HepG2 (cell line): ENCODE measurements around the gene IAH1. TPM values are rescaled to one million over a fixed set of nuclear protein-coding genes. Genes with fewer than 3 reads are reported as not detected.

Source experiments
- ATF2 ChIP-seq: sonication (generic); formaldehyde crosslinking; IDR thresholded peaks from 2 replicates; pipeline ENCODE4 v1.4.0; 2020; ENCODE audit warnings: missing genetic modification reagents
- CBX1 ChIP-seq: IDR thresholded peaks from one replicate; pipeline ENCODE4 v1.6.1; 2016; ENCODE audit warnings: antibody characterized with exemption, low read depth
- EP300 ChIP-seq, 3 experiments: sonication (generic) in 1 of 3; formaldehyde crosslinking in 1 of 3; IDR thresholded peaks; 2 replicates each; pipeline versions ENCODE4 v1.5.1 to v1.6.1; 2011 to 2020; ENCODE audit warnings: low read depth in 2 of 3, low read length in 2 of 3, borderline replicate concordance in 1 of 3, improper control_type of control experiment in 1 of 3, mild to moderate bottlenecking in 1 of 3, missing genetic modification reagents in 1 of 3, moderate library complexity in 1 of 3
- FOSL1 ChIP-seq: sonication (generic); formaldehyde crosslinking; IDR thresholded peaks from 2 replicates; pipeline ENCODE4 v1.9.0; 2021; ENCODE audit warnings: missing genetic modification reagents, borderline replicate concordance
- FOXA1 ChIP-seq, 2 experiments: fragments of 450-650 bp in 1 of 2; sonication (generic) in 1 of 2; formaldehyde crosslinking in 1 of 2; IDR thresholded peaks; 2 replicates each; pipeline versions ENCODE4 v1.4.0 to v1.6.1; 2016 to 2020; ENCODE audit warnings: missing genetic modification reagents in 1 of 2
- MAFF ChIP-seq: IDR thresholded peaks from 2 replicates; pipeline ENCODE4 v1.6.1; 2011; ENCODE audit warnings: low read depth, low read length, improper control_type of control experiment
- MTERF4 ChIP-seq: sonication (generic); formaldehyde crosslinking; IDR thresholded peaks from 2 replicates; pipeline ENCODE4 v1.8.0; 2023; ENCODE audit warnings: mild to moderate bottlenecking, missing genetic modification reagents
- MYNN ChIP-seq: sonication (generic); formaldehyde crosslinking; IDR thresholded peaks from 2 replicates; pipeline ENCODE4 v1.4.0; 2020; ENCODE audit warnings: mild to moderate bottlenecking, low read depth, missing genetic modification reagents
- NFYC ChIP-seq: IDR thresholded peaks from 2 replicates; pipeline ENCODE4 v1.6.1; 2016; ENCODE audit warnings: missing genetic modification reagents, missing compliant biosample characterization
- SALL2 ChIP-seq: sonication (generic); formaldehyde crosslinking; IDR thresholded peaks from 2 replicates; pipeline ENCODE4 v1.8.1; 2023; ENCODE audit warnings: mild to moderate bottlenecking, missing genetic modification reagents, inconsistent platforms
- TP53 ChIP-seq: sonication (generic); formaldehyde crosslinking; conservative IDR thresholded peaks from 2 replicates; pipeline ENCODE4 v1.4.0; 2020; ENCODE audit warnings: missing genetic modification reagents
- YEATS2 ChIP-seq: sonication (generic); formaldehyde crosslinking; IDR thresholded peaks from 2 replicates; pipeline ENCODE4 v1.4.0; 2020; ENCODE audit warnings: missing genetic modification reagents, borderline replicate concordance
- ZFP82 ChIP-seq: sonication (generic); formaldehyde crosslinking; IDR thresholded peaks from 2 replicates; pipeline ENCODE4 v1.5.1; 2020; ENCODE audit warnings: mild to moderate bottlenecking, missing genetic modification reagents, borderline replicate concordance
- ZMYM4 ChIP-seq: sonication (generic); formaldehyde crosslinking; IDR thresholded peaks from 2 replicates; pipeline ENCODE4 v1.8.1; 2023; ENCODE audit warnings: mild to moderate bottlenecking, missing genetic modification reagents
- ZNF205 ChIP-seq: IDR thresholded peaks from 2 replicates; pipeline ENCODE4 v1.6.1; 2018; ENCODE audit warnings: missing biosample characterization, missing genetic modification reagents
- ZNF256 ChIP-seq: sonication (generic); formaldehyde crosslinking; conservative IDR thresholded peaks from 2 replicates; pipeline ENCODE4 v1.4.0; 2020; ENCODE audit warnings: missing genetic modification reagents
- ZNF329 ChIP-seq: sonication (generic); formaldehyde crosslinking; IDR thresholded peaks from 2 replicates; pipeline ENCODE4 v1.9.0; 2021; ENCODE audit warnings: low read depth, mild to moderate bottlenecking, missing genetic modification reagents
- ZNF382 ChIP-seq: sonication (generic); formaldehyde crosslinking; IDR thresholded peaks from 2 replicates; pipeline ENCODE4 v1.5.0; 2020; ENCODE audit warnings: missing genetic modification reagents, mild to moderate bottlenecking, borderline replicate concordance
- ZNF558 ChIP-seq: sonication (generic); formaldehyde crosslinking; IDR thresholded peaks from 2 replicates; pipeline ENCODE4 v1.9.0; 2022; ENCODE audit warnings: mild to moderate bottlenecking, missing genetic modification reagents, borderline replicate concordance
- ZNF589 ChIP-seq: sonication (generic); formaldehyde crosslinking; conservative IDR thresholded peaks from 2 replicates; pipeline ENCODE4 v1.8.0; 2022; ENCODE audit warnings: mild to moderate bottlenecking, moderate library complexity, missing genetic modification reagents
- ZNF616 ChIP-seq: sonication (generic); formaldehyde crosslinking; IDR thresholded peaks from 2 replicates; pipeline ENCODE4 v1.5.0; 2020; ENCODE audit warnings: low read depth, mild to moderate bottlenecking, missing genetic modification reagents
- ZNF772 ChIP-seq: sonication (generic); formaldehyde crosslinking; IDR thresholded peaks from 2 replicates; pipeline ENCODE4 v1.5.0; 2020; ENCODE audit warnings: mild to moderate bottlenecking, missing genetic modification reagents
- ZSCAN25 ChIP-seq: sonication (generic); formaldehyde crosslinking; IDR thresholded peaks from 2 replicates; pipeline ENCODE4 v1.8.0; 2022; ENCODE audit warnings: mild to moderate bottlenecking, missing genetic modification reagents
- polyA plus RNA-seq, 8 experiments: library from polyadenylated mRNA; depleted of rRNA in 3 of 8; stranded (reverse) in 7 of 8; unstranded in 1 of 8; fragments of >200 nt; fragmentation: Illumina TruSeq in 4 of 8; extraction: Trizol in 4 of 8; gene quantifications; 2 replicates each; pipeline versions ENCODE4 v1.2.1 to v1.2.3, GENCODE V29; 2011 to 2016; ENCODE audit warnings: low read depth in 4 of 8, missing spikeins in 1 of 8, mixed read lengths in 1 of 8; ENCODE audit not compliant: insufficient read depth in 1 of 8
- total RNA-seq, 5 experiments: library from RNA; depleted of rRNA; stranded (reverse); fragments of >200 nt; fragmentation: Illumina TruSeq; extraction: Trizol; gene quantifications; 2 replicates each; pipeline ENCODE4 v1.2.3, GENCODE V29; 2016; ENCODE audit warnings: low read depth in 1 of 5
- TF ChIP-seq, protein P1 (sequence below): sonication (generic); formaldehyde crosslinking; IDR thresholded peaks from 2 replicates; pipeline ENCODE4 v1.4.0; 2020; ENCODE audit warnings: missing genetic modification reagents, low read depth, mild to moderate bottlenecking, borderline replicate concordance
- TF ChIP-seq, protein P2 (sequence below): sonication (generic); formaldehyde crosslinking; IDR thresholded peaks from 2 replicates; pipeline ENCODE4 v1.4.0; 2020; ENCODE audit warnings: mild to moderate bottlenecking, missing genetic modification reagents
- TF ChIP-seq, protein P3 (sequence below): fragments of 450-650 bp; IDR thresholded peaks from 2 replicates; pipeline ENCODE4 v1.6.1; 2017

The IAH1 gene
- total and polyA plus RNA-seq, 2 of the 13 experiments (the other 11 are each of a cell fraction or from before 2014, with no cell fraction given): 43.6 to 44.4 TPM

DNA sequence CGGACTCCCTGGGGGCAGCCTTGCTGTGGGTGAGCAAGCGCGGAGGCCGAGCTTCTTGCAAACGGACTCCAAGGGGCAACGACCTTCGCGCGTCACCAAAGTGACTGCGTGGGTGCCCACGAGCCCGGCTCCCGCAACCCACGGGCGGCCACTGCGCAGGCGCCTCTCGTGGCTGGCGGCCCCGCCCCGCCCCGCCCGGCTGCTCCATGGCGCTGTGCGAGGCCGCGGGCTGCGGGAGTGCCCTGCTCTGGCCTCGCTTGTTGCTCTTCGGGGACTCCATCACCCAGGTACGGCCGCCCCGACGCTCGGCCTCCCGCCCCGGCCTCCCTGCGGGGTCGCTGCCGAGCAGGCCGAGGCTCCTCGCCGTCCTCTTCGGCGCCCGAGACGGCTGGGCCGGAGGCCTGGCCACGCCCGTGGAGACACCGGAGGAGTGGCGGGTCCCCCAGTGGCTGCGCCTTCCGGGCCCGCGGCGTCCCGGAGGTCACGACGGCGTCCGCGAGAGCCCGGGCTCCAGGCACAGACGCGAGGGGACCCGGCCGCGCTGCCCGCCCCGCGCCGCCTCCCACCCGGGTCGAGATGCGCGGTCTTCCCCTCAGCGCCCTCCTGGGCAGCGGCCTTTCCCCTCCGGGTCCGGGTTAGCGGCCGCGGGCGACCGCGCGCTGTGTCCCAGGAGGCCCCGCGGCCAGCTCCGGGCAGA lies at the start of gene IAH1 (continued):
- TF ChIP-seq YEATS2 (CRISPR knock-in tag) (no peak), MAFF (no peak), ZMYM4 (peak; percentile 26; the same call in 1 of the 2 replicates), ZSCAN25 (CRISPR knock-in tag) (no peak), ZNF772 (no peak), ZNF382 (CRISPR knock-in tag) (no peak), ZNF589 (CRISPR knock-in tag) (no peak), FOXA1 (IDR thresholded peaks at IDR 0.05) (no peak), FOXA1 (CRISPR knock-in tag; IDR thresholded peaks at IDR 0.05) (no peak), ZNF256 (no peak), ZNF616 (0 out of 2 replicates have a peak, but pooled peaks have one; percentile 46), FOSL1 (CRISPR knock-in tag) (no peak), ZFP82 (CRISPR knock-in tag) (no peak), CBX1 (no peak), TP53 (CRISPR knock-in tag) (no peak), MYNN (CRISPR knock-in tag) (no peak), MTERF4 (CRISPR knock-in tag) (no peak), ZNF205 (no peak), NFYC (CRISPR knock-in tag) (no peak), EP300 (IDR thresholded peaks at IDR 0.05; ENCODE audit: low read depth in 2 of 2, low read length in 2 of 2) (no peak), EP300 (CRISPR knock-in tag; IDR thresholded peaks at IDR 0.05; ENCODE audit: borderline replicate concordance) (no peak), ZNF329 (CRISPR knock-in tag) (no peak), SALL2 (CRISPR knock-in tag) (no peak), ATF2 (no peak), ZNF558 (0 out of 2 replicates have a peak, but pooled peaks have one; percentile 38)
- TF ChIP-seq, protein P1, sequence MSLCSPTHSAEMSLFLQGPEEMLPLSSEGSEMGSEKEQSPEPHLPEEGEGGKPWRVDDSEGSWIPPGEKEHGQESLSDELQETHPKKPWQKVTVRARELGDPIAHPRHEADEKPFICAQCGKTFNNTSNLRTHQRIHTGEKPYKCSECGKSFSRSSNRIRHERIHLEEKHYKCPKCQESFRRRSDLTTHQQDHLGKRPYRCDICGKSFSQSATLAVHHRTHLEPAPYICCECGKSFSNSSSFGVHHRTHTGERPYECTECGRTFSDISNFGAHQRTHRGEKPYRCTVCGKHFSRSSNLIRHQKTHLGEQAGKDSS (CRISPR knock-in tag): no peak
- TF ChIP-seq, protein P2, sequence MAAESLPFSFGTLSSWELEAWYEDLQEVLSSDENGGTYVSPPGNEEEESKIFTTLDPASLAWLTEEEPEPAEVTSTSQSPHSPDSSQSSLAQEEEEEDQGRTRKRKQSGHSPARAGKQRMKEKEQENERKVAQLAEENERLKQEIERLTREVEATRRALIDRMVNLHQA (CRISPR knock-in tag): no peak
- TF ChIP-seq, protein P3, sequence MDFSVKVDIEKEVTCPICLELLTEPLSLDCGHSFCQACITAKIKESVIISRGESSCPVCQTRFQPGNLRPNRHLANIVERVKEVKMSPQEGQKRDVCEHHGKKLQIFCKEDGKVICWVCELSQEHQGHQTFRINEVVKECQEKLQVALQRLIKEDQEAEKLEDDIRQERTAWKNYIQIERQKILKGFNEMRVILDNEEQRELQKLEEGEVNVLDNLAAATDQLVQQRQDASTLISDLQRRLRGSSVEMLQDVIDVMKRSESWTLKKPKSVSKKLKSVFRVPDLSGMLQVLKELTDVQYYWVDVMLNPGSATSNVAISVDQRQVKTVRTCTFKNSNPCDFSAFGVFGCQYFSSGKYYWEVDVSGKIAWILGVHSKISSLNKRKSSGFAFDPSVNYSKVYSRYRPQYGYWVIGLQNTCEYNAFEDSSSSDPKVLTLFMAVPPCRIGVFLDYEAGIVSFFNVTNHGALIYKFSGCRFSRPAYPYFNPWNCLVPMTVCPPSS: no peak
